ENCODE measurements around the gene MEPCE.
A peak's percentile ranks its signal among the peaks of the same experiment; 100 is the strongest.

Gene MEPCE

GRCh38 chr7:100481466-100481865, 51.8 kb downstream of the MEPCE start:
- Histone ChIP-seq H4K8ac (ENCODE audit: low read depth, low read length) (no peak overlapping the region), H3K4me3 (ENCODE audit: low read length in 2 of 2) (no peak overlapping the region), H2BK5ac (ENCODE audit: low read length) (no peak overlapping the region), H3K9ac (ENCODE audit: low read depth, low read length, poor library complexity) (no peak overlapping the region), H3K14ac (ENCODE audit: low read length) (no peak overlapping the region), H3K27ac (replicated peaks; ENCODE audit: low read length) (no peak overlapping the region), H2BK120ac (ENCODE audit: low read depth, low read length) (no peak overlapping the region), H3K4ac (ENCODE audit: low read length) (no peak overlapping the region), H3K4me2 (ENCODE audit: insufficient read depth, low read length, poor library complexity, severe bottlenecking) (no peak overlapping the region), H2BK15ac (ENCODE audit: low read length) (no peak overlapping the region), H3K23ac (ENCODE audit: low read depth, low read length, poor library complexity) (no peak overlapping the region), H3K18ac (ENCODE audit: low read length) (no peak overlapping the region), H2AK5ac (ENCODE audit: low read depth, low read length) (no peak overlapping the region), H4K91ac (ENCODE audit: low read depth, low read length, poor library complexity) (no peak overlapping the region), H2BK12ac (ENCODE audit: low read length) (no peak overlapping the region), H3K36me3 (replicated peaks in 1 of 2; ENCODE audit: control insufficient read depth in 2 of 2, insufficient read depth in 2 of 2, low read length in 2 of 2) (peaks cover 0 to 8% of the 10 kb centered on the region in 2 donors), H3K9me3 (replicated peaks in 1 of 2; ENCODE audit: control insufficient read depth in 2 of 2, insufficient read depth in 1 of 2, low read depth in 1 of 2, low read length in 2 of 2) (no peaks in the 10 kb centered on the region), H3K4me1 (ENCODE audit: control insufficient read depth in 2 of 2, insufficient read depth in 1 of 2, low read depth in 1 of 2, low read length in 2 of 2) (peaks cover 18 to 28% of the 10 kb centered on the region in 2 donors), H3K79me1 (ENCODE audit: low read depth, low read length) (peaks cover 13% of the 10 kb centered on the region), H2AFZ (ENCODE audit: low read length) (peak overlapping the region; percentile 69), H3K27me3 (ENCODE audit: control insufficient read depth in 3 of 3, insufficient read depth in 3 of 3, low read depth in 1 of 3, low read length in 3 of 3) (no peaks in the 10 kb centered on the region)
- DNase-seq (ENCODE audit: low spot score) = no peak
- no CpG with 5 or more reads among the region's 1 CpG for WGBS, 2 donors (ENCODE audit: extremely low coverage in 2 of 2, insufficient read length in 2 of 2, insufficient replicate concordance in 1 of 2)

GRCh38 chr7:100482728-100483089, 53.1 kb downstream of the MEPCE start:
- H3K9ac ChIP-seq (ENCODE audit: low read depth, low read length, poor library complexity) = no peak overlapping the region
- peak overlapping the region; percentile 24 for H2BK15ac ChIP-seq (ENCODE audit: low read length)
- peak overlapping the region; percentile 82 for H2AK5ac ChIP-seq (ENCODE audit: low read depth, low read length)
- H3K14ac ChIP-seq (ENCODE audit: low read length) = no peak overlapping the region
- no peak overlapping the region for H3K4ac ChIP-seq (ENCODE audit: low read length)
- peaks cover 12% of the 10 kb centered on the region for H3K79me1 ChIP-seq (ENCODE audit: low read depth, low read length)
- H4K8ac ChIP-seq (ENCODE audit: low read depth, low read length) = no peak overlapping the region
- no peak for DNase-seq (ENCODE audit: low spot score)
- no peak overlapping the region for H2BK120ac ChIP-seq (ENCODE audit: low read depth, low read length)
- no peak overlapping the region for H2BK5ac ChIP-seq (ENCODE audit: low read length)
- peak overlapping the region; percentile 69 for H3K4me2 ChIP-seq (ENCODE audit: insufficient read depth, low read length, poor library complexity, severe bottlenecking)
- H3K36me3 ChIP-seq (replicated peaks in 1 of 2; ENCODE audit: control insufficient read depth in 2 of 2, insufficient read depth in 2 of 2, low read length in 2 of 2) = no peaks in the 10 kb centered on the region
- no peak overlapping the region for H4K91ac ChIP-seq (ENCODE audit: low read depth, low read length, poor library complexity)
- H2AFZ ChIP-seq (ENCODE audit: low read length) = peak overlapping the region; percentile 97
- H3K9me3 ChIP-seq (replicated peaks in 1 of 2; ENCODE audit: control insufficient read depth in 2 of 2, insufficient read depth in 1 of 2, low read depth in 1 of 2, low read length in 2 of 2) = no peaks in the 10 kb centered on the region
- peak overlapping the region; percentile 24 for H3K18ac ChIP-seq (ENCODE audit: low read length)
- no peak overlapping the region for H3K27ac ChIP-seq (replicated peaks; ENCODE audit: low read length)
- H3K23ac ChIP-seq (ENCODE audit: low read depth, low read length, poor library complexity) = peak overlapping the region; percentile 89
- WGBS, 2 donors (ENCODE audit: extremely low coverage in 2 of 2, insufficient read length in 2 of 2, insufficient replicate concordance in 1 of 2) = no CpG with 5 or more reads among the region's 14 CpGs
- H3K4me1 ChIP-seq (ENCODE audit: control insufficient read depth in 2 of 2, insufficient read depth in 1 of 2, low read depth in 1 of 2, low read length in 2 of 2) = peaks cover 23 to 26% of the 10 kb centered on the region in 2 donors
- no peaks in the 10 kb centered on the region for H3K27me3 ChIP-seq (ENCODE audit: control insufficient read depth in 3 of 3, insufficient read depth in 3 of 3, low read depth in 1 of 3, low read length in 3 of 3)
- H3K4me3 ChIP-seq (ENCODE audit: low read length in 2 of 2) = peak overlapping the region; percentile 72 to 80
- no peak overlapping the region for H2BK12ac ChIP-seq (ENCODE audit: low read length)

- H3K4me3 ChIP-seq (ENCODE audit: low read length in 2 of 2) = peak overlapping the region; percentile 72 to 80
- peak; percentile 69 for DNase-seq (ENCODE audit: low spot score)
- H2AK5ac ChIP-seq (ENCODE audit: low read depth, low read length) = peak overlapping the region; percentile 82
- no peak overlapping the region for H3K4ac ChIP-seq (ENCODE audit: low read length)
- H4K91ac ChIP-seq (ENCODE audit: low read depth, low read length, poor library complexity) = no peak overlapping the region
- H3K4me2 ChIP-seq (ENCODE audit: insufficient read depth, low read length, poor library complexity, severe bottlenecking) = peak overlapping the region; percentile 69
- no peak overlapping the region for H3K27ac ChIP-seq (replicated peaks; ENCODE audit: low read length)
- peak overlapping the region; percentile 89 for H3K23ac ChIP-seq (ENCODE audit: low read depth, low read length, poor library complexity)
- H3K79me1 ChIP-seq (ENCODE audit: low read depth, low read length) = peaks cover 12% of the 10 kb centered on the region
- H3K14ac ChIP-seq (ENCODE audit: low read length) = peak overlapping the region; percentile 71
- peak overlapping the region; percentile 97 for H2AFZ ChIP-seq (ENCODE audit: low read length)
- peak overlapping the region; percentile 98 for H2BK15ac ChIP-seq (ENCODE audit: low read length)
- no peak overlapping the region for H4K8ac ChIP-seq (ENCODE audit: low read depth, low read length)
- H2BK120ac ChIP-seq (ENCODE audit: low read depth, low read length) = no peak overlapping the region
- no peaks in the 10 kb centered on the region for H3K27me3 ChIP-seq (ENCODE audit: control insufficient read depth in 3 of 3, insufficient read depth in 3 of 3, low read depth in 1 of 3, low read length in 3 of 3)
- H3K4me1 ChIP-seq (ENCODE audit: control insufficient read depth in 2 of 2, insufficient read depth in 1 of 2, low read depth in 1 of 2, low read length in 2 of 2) = peaks cover 26% of the 10 kb centered on the region in 2 donors
- H3K9ac ChIP-seq (ENCODE audit: low read depth, low read length, poor library complexity) = peak overlapping the region; percentile 70
- no peaks in the 10 kb centered on the region for H3K36me3 ChIP-seq (replicated peaks in 1 of 2; ENCODE audit: control insufficient read depth in 2 of 2, insufficient read depth in 2 of 2, low read length in 2 of 2)
- H3K18ac ChIP-seq (ENCODE audit: low read length) = peak overlapping the region; percentile 90
- peak overlapping the region; percentile 66 for H2BK5ac ChIP-seq (ENCODE audit: low read length)
- no peaks in the 10 kb centered on the region for H3K9me3 ChIP-seq (replicated peaks in 1 of 2; ENCODE audit: control insufficient read depth in 2 of 2, insufficient read depth in 1 of 2, low read depth in 1 of 2, low read length in 2 of 2)
- no peak overlapping the region for H2BK12ac ChIP-seq (ENCODE audit: low read length)
- no CpG with 5 or more reads among the region's 79 CpGs for WGBS, 2 donors (ENCODE audit: extremely low coverage in 2 of 2, insufficient read length in 2 of 2, insufficient replicate concordance in 1 of 2)
These were observed 53.6 kb downstream of the MEPCE start for GRCh38 chr7:100483090-100483721.
